Stimulated activated CD4-positive, alpha-beta T cell treated with anti-CD3 and anti-CD28 coated beads, Interleukin-12 subunit alpha, Interleukin-12 subunit beta, amount 100 ng/mL, for 24 hours (primary cell): ENCODE results near the gene PAX2.

Experiments
- DNase-seq, 2 experiments: peaks; one replicate each; pipeline ENCODE4 v3.0.0-alpha.2; 2020; ENCODE audit warnings: low read depth in 2 of 2

Gene PAX2

GRCh38 chr10:100724531-100725027, 20.8 kb upstream of the PAX2 start:
- no peak for DNase-seq

- no peak for DNase-seq
These were observed 20.3 kb upstream of the PAX2 start for GRCh38 chr10:100725071-100725471.

GRCh38 chr10:100725869-100726426, 19.4 kb upstream of the PAX2 start:
- no peak for DNase-seq

GRCh38 chr10:100727808-100728207, 17.6 kb upstream of the PAX2 start:
- no peak for DNase-seq

GRCh38 chr10:100728928-100729861, 16.2 kb upstream of the PAX2 start:
- no peak for DNase-seq

GRCh38 chr10:100729862-100730724, 15.3 kb upstream of the PAX2 start:
- DNase-seq, result no peak

GRCh38 chr10:100730725-100731406, 14.5 kb upstream of the PAX2 start:
- peak in 1 of 2 experiments; percentile 34 for DNase-seq

- DNase-seq, result no peak
These were observed 13.8 kb upstream of the PAX2 start for GRCh38 chr10:100731407-100732240.

- no peak for DNase-seq
These were observed 13.2 kb upstream of the PAX2 start for GRCh38 chr10:100732241-100732596.

GRCh38 chr10:100733329-100733728, 12.1 kb upstream of the PAX2 start:
- DNase-seq, result no peak

GRCh38 chr10:100734295-100735086, 10.9 kb upstream of the PAX2 start:
- no peak for DNase-seq

GRCh38 chr10:100735087-100735336, 10.4 kb upstream of the PAX2 start:
- DNase-seq, result no peak

- no peak for DNase-seq
These were observed 9.8 kb upstream of the PAX2 start for GRCh38 chr10:100735337-100736143.

- no peak for DNase-seq
These were observed 9.1 kb upstream of the PAX2 start for GRCh38 chr10:100736144-100736808.

- no peak for DNase-seq
These were observed 8.5 kb upstream of the PAX2 start for GRCh38 chr10:100736809-100737354.

GRCh38 chr10:100737355-100738054, 7.9 kb upstream of the PAX2 start:
- no peak for DNase-seq

- DNase-seq, result no peak
These were observed 7.1 kb upstream of the PAX2 start for GRCh38 chr10:100738055-100738827.
